Astrocyte (in vitro differentiated cells and primary cell): ENCODE data around the gene ELF5. TPM values are rescaled to one million over a fixed set of nuclear protein-coding genes. Genes with fewer than 3 reads are reported as not detected.

Experiments
- DNase-seq: peaks from one replicate; pipeline ENCODE4 v3.0.0-alpha.2; 2010; ENCODE audit warnings: low read depth
- FAIRE-seq: peaks from 2 replicates; lab custom pipeline; 2011; peaks lifted over from hg19 to GRCh38; lab: Jason Lieb, UNC
- H2AFZ ChIP-seq: 2 replicates; pipeline ENCODE4 v1.6.0; 2012; ENCODE audit warnings: low read depth, low read length, inconsistent platforms
- H3K27ac ChIP-seq: 2 replicates; pipeline ENCODE4 v1.5.1; 2011; ENCODE audit warnings: low read depth, low read length, inconsistent platforms
- H3K27me3 ChIP-seq: 2 replicates; pipeline ENCODE4 v1.6.0; 2011; ENCODE audit warnings: low read length, inconsistent platforms; ENCODE audit not compliant: insufficient read depth
- H3K36me3 ChIP-seq: 2 replicates; pipeline ENCODE4 v1.5.1; 2011; ENCODE audit warnings: low read length, inconsistent platforms; ENCODE audit not compliant: insufficient read depth
- H3K4me1 ChIP-seq: 2 replicates; pipeline ENCODE4 v1.5.1; 2011; ENCODE audit warnings: low read length, inconsistent platforms; ENCODE audit not compliant: insufficient read depth
- H3K4me2 ChIP-seq: 2 replicates; pipeline ENCODE4 v1.6.0; 2012; ENCODE audit warnings: low read length, inconsistent platforms
- H3K4me3 ChIP-seq: 2 replicates; pipeline ENCODE4 v1.5.1; 2011; ENCODE audit warnings: low read depth, mild to moderate bottlenecking, low read length, inconsistent platforms; ENCODE audit not compliant: insufficient read depth
- H3K79me2 ChIP-seq: 2 replicates; pipeline ENCODE4 v1.6.0; 2012; ENCODE audit warnings: mild to moderate bottlenecking, low read length, inconsistent platforms; ENCODE audit not compliant: insufficient read depth
- H3K9ac ChIP-seq: 2 replicates; pipeline ENCODE4 v1.6.0; 2012; ENCODE audit warnings: mild to moderate bottlenecking, low read length, inconsistent platforms
- H3K9me3 ChIP-seq: 2 replicates; pipeline ENCODE4 v1.5.1; 2012; ENCODE audit warnings: low read depth, mild to moderate bottlenecking, low read length, inconsistent platforms; ENCODE audit not compliant: insufficient read depth
- H4K20me1 ChIP-seq: 2 replicates; pipeline ENCODE4 v1.6.0; 2012; ENCODE audit warnings: low read length, inconsistent platforms; ENCODE audit not compliant: insufficient read depth
- H3K27ac Mint-ChIP-seq: one replicate; pipeline ENCODE4 v1.8.0; 2021; ENCODE audit warnings: mild to moderate bottlenecking, mixed read lengths; ENCODE audit not compliant: unreplicated experiment
- H3K27me3 Mint-ChIP-seq: one replicate; pipeline ENCODE4 v1.8.0; 2021; ENCODE audit warnings: low read depth, mixed read lengths; ENCODE audit not compliant: unreplicated experiment
- H3K36me3 Mint-ChIP-seq: one replicate; pipeline ENCODE4 v1.8.0; 2021; ENCODE audit warnings: low read depth, mixed read lengths; ENCODE audit not compliant: unreplicated experiment
- H3K4me1 Mint-ChIP-seq: one replicate; pipeline ENCODE4 v1.8.0; 2021; ENCODE audit warnings: low read depth, mixed read lengths; ENCODE audit not compliant: unreplicated experiment
- H3K4me3 Mint-ChIP-seq: one replicate; pipeline ENCODE4 v1.8.0; 2021; ENCODE audit warnings: mild to moderate bottlenecking, moderate library complexity, mixed read lengths; ENCODE audit not compliant: unreplicated experiment
- H3K9me3 Mint-ChIP-seq: one replicate; pipeline ENCODE4 v1.8.0; 2021; ENCODE audit warnings: mild to moderate bottlenecking, mixed read lengths; ENCODE audit not compliant: unreplicated experiment
- CTCF ChIP-seq: IDR thresholded peaks from 2 replicates; pipeline ENCODE4 v1.5.1; 2011; ENCODE audit warnings: low read depth, mild to moderate bottlenecking, inconsistent platforms, low read length, moderate library complexity; ENCODE audit not compliant: insufficient read depth
- EZH2 ChIP-seq: IDR thresholded peaks from 2 replicates; pipeline ENCODE4 v1.6.1; 2012; ENCODE audit warnings: mild to moderate bottlenecking, low read length, inconsistent platforms; ENCODE audit not compliant: insufficient read depth
- total RNA-seq: library from RNA; stranded (reverse); gene quantifications from 2 replicates; pipeline ENCODE4 v1.2.1, GENCODE V29; 2021

The ELF5 gene
- total RNA-seq, 1 donor from 2014 or later = not detected

- Histone ChIP-seq H4K20me1 (peaks cover 55% of the 10 kb centered on the region), H3K27me3 (no peaks in the 10 kb centered on the region), H3K36me3 (no peaks in the 10 kb centered on the region), H3K9me3 (no peaks in the 10 kb centered on the region), H3K79me2 (peaks cover 55% of the 10 kb centered on the region), H3K9ac (no peak overlapping the region), H3K27ac (no peak overlapping the region), H2AFZ (no peak overlapping the region), H3K4me3 (no peak overlapping the region), H3K4me2 (no peak overlapping the region), H3K4me1 (peaks cover 12% of the 10 kb centered on the region)
- H3K27ac Mint-ChIP-seq = no peak overlapping the region
- FAIRE-seq = no peak
- H3K9me3 Mint-ChIP-seq = no peaks in the 10 kb centered on the region
- TF ChIP-seq EZH2 (no peak), CTCF (no peak)
- peaks cover 19% of the 10 kb centered on the region for H3K4me1 Mint-ChIP-seq
- no peaks in the 10 kb centered on the region for H3K27me3 Mint-ChIP-seq
- H3K4me3 Mint-ChIP-seq = no peak overlapping the region
- DNase-seq = no peak
- no peaks in the 10 kb centered on the region for H3K36me3 Mint-ChIP-seq
Observed at GRCh38 chr11:34444428-34444827, 69.2 kb downstream of the ELF5 start.

GRCh38 chr11:34443136-34443535, 70.5 kb downstream of the ELF5 start:
- no peak for FAIRE-seq
- Histone ChIP-seq H3K4me1 (peaks cover 9% of the 10 kb centered on the region), H3K27ac (no peak overlapping the region), H3K4me3 (no peak overlapping the region), H4K20me1 (peaks cover 49% of the 10 kb centered on the region), H3K4me2 (no peak overlapping the region), H3K27me3 (no peaks in the 10 kb centered on the region), H3K79me2 (peaks cover 58% of the 10 kb centered on the region), H3K9me3 (no peaks in the 10 kb centered on the region), H2AFZ (no peak overlapping the region), H3K9ac (no peak overlapping the region), H3K36me3 (no peaks in the 10 kb centered on the region)
- H3K27ac Mint-ChIP-seq = no peak overlapping the region
- DNase-seq = no peak
- TF ChIP-seq EZH2 (no peak), CTCF (no peak)
- H3K4me3 Mint-ChIP-seq = no peak overlapping the region
- H3K9me3 Mint-ChIP-seq = no peaks in the 10 kb centered on the region
- no peaks in the 10 kb centered on the region for H3K36me3 Mint-ChIP-seq
- H3K4me1 Mint-ChIP-seq = peaks cover 9% of the 10 kb centered on the region
- H3K27me3 Mint-ChIP-seq = no peaks in the 10 kb centered on the region

DNA sequence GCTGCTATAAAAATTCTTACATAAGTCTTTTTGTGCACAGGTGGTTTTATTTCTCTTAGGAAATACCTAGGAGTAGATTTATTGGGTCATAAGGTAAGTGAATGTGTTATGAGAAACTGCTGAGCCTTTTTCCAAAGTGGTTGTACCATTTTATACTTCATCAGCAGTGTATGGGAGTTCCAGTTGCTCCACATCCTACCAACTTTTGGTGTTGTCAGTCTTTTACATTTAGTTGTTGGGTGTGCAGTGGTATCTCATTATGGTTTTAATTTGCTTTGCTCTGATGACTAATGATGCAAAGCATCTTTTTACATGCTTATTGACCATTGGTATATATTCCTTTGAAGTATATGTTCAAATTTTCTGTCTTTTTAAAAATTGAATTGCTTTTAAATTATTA, 71.8 kb downstream of the ELF5 start:
- no peak overlapping the region for H2AFZ ChIP-seq
- H3K4me1 ChIP-seq = peaks cover 9% of the 10 kb centered on the region
- no peaks in the 10 kb centered on the region for H3K36me3 ChIP-seq
- Mint-ChIP-seq H3K27me3 (no peaks in the 10 kb centered on the region), H3K36me3 (no peaks in the 10 kb centered on the region), H3K27ac (no peak overlapping the region), H3K4me3 (no peak overlapping the region), H3K9me3 (no peaks in the 10 kb centered on the region), H3K4me1 (peaks cover 6% of the 10 kb centered on the region)
- no peak overlapping the region for H3K27ac ChIP-seq
- FAIRE-seq (no peak), DNase-seq (no peak)
- H3K79me2 ChIP-seq = peaks cover 58% of the 10 kb centered on the region
- no peaks in the 10 kb centered on the region for H3K27me3 ChIP-seq
- H3K9ac ChIP-seq = no peak overlapping the region
- TF ChIP-seq CTCF = no peak
- TF ChIP-seq EZH2 = no peak
- no peaks in the 10 kb centered on the region for H3K9me3 ChIP-seq
- H3K4me2 ChIP-seq = no peak overlapping the region
- H3K4me3 ChIP-seq = no peak overlapping the region
- peaks cover 36% of the 10 kb centered on the region for H4K20me1 ChIP-seq
